Hematopoietic multipotent progenitor cell treated with erythropoietin and hydrocortisone succinate and interleukin-3 and kit ligand, for 6 days (in vitro differentiated cells): Measurements from ENCODE around the gene INHA.
A peak's percentile ranks its signal among the peaks of the same experiment; 100 is the strongest.

Experiments used
- DNase-seq: peaks from one replicate; pipeline ENCODE4 v3.0.0-alpha.2; 2015

Gene INHA

GRCh38 chr2:219540784-219541504 is 31.2 kb upstream of the INHA start:
- no peak for DNase-seq

- DNase-seq, result peak; percentile 83
Measured at GRCh38 chr2:219541611-219542180, 30.4 kb upstream of the INHA start.

GRCh38 chr2:219542931-219543595 is 29.0 kb upstream of the INHA start:
- DNase-seq, result peak; percentile 27

GRCh38 chr2:219543596-219544358 is 28.3 kb upstream of the INHA start, which contains the start of the genes CHPF and TMEM198:
Gene CHPF, minus strand, starts transcription at chr2:219543809. Its CDS starts 271 bp downstream, at chr2:219543538.
Gene TMEM198, plus strand, starts transcription at chr2:219544028. Its CDS starts 700 bp downstream, at chr2:219544728.
- peak; percentile 96 for DNase-seq

- no peak for DNase-seq
Measured at GRCh38 chr2:219544567-219544966, 27.5 kb upstream of the INHA start.

- DNase-seq, result no peak
Measured at GRCh38 chr2:219545295-219545942, 26.7 kb upstream of the INHA start.

GRCh38 chr2:219545943-219546352 is 26.2 kb upstream of the INHA start:
- DNase-seq, result no peak

GRCh38 chr2:219547621-219548020 is 24.5 kb upstream of the INHA start:
- no peak for DNase-seq

- DNase-seq, result no peak
Measured at GRCh38 chr2:219548990-219549389, 23.1 kb upstream of the INHA start.

- DNase-seq, result no peak
Measured at GRCh38 chr2:219549619-219550018, 22.5 kb upstream of the INHA start.

- peak; percentile 39 for DNase-seq
Measured at GRCh38 chr2:219551441-219552381, 20.4 kb upstream of the INHA start.

GRCh38 chr2:219552382-219553167 is 19.5 kb upstream of the INHA start:
- DNase-seq, result peak; percentile 91

GRCh38 chr2:219553168-219553417 is 19.0 kb upstream of the INHA start:
- DNase-seq, result no peak

GRCh38 chr2:219553463-219553963 is 18.6 kb upstream of the INHA start:
- DNase-seq, result no peak

- DNase-seq, result no peak
Measured at GRCh38 chr2:219554350-219554749, 17.8 kb upstream of the INHA start.

- DNase-seq, result no peak
Measured at GRCh38 chr2:219555956-219556355, 16.2 kb upstream of the INHA start.

GRCh38 chr2:219556413-219556812 is 15.7 kb upstream of the INHA start:
- no peak for DNase-seq

GRCh38 chr2:219557320-219557719 is 14.8 kb upstream of the INHA start:
- DNase-seq, result no peak

GRCh38 chr2:219557791-219558785 is 14.0 kb upstream of the INHA start:
- DNase-seq, result no peak
